Endodermal cell (in vitro differentiated cells): Measurements from ENCODE around the gene IRX5. TPM values are rescaled to one million over a fixed set of nuclear protein-coding genes. Genes with fewer than 3 reads are reported as not detected.

ENCODE experiments used
- DNase-seq: peaks from one replicate; pipeline ENCODE4 v3.0.0-alpha.2; 2017
- H3K27ac ChIP-seq: 2 replicates; pipeline ENCODE4 v1.5.1; 2013; ENCODE audit warnings: mild to moderate bottlenecking, low read depth, low read length, moderate library complexity
- H3K27me3 ChIP-seq: 2 replicates; pipeline ENCODE4 v1.6.1; 2013; ENCODE audit warnings: mild to moderate bottlenecking, low read length, moderate library complexity; ENCODE audit not compliant: insufficient read depth, control insufficient read depth, poor library complexity, severe bottlenecking
- H3K36me3 ChIP-seq: 2 replicates; pipeline ENCODE4 v1.7.0; 2013; ENCODE audit warnings: mild to moderate bottlenecking, low read length, moderate library complexity; ENCODE audit not compliant: control insufficient read depth, insufficient read depth
- H3K4me1 ChIP-seq: one replicate; pipeline ENCODE4 v1.7.0; 2013; ENCODE audit warnings: low read length; ENCODE audit not compliant: control insufficient read depth, insufficient read depth
- H3K4me3 ChIP-seq: 2 replicates; pipeline ENCODE4 v1.5.1; 2013; ENCODE audit warnings: mild to moderate bottlenecking, low read length, moderate library complexity
- H3K9ac ChIP-seq: 2 replicates; pipeline ENCODE4 v1.6.1; 2013; ENCODE audit warnings: mild to moderate bottlenecking, low read length, moderate library complexity; ENCODE audit not compliant: poor library complexity, severe bottlenecking; ENCODE audit errors: extremely low read depth
- H3K9me3 ChIP-seq: 2 replicates; pipeline ENCODE4 v1.6.1; 2013; ENCODE audit warnings: mild to moderate bottlenecking, low read length, moderate library complexity; ENCODE audit not compliant: control insufficient read depth
- H3K27ac Mint-ChIP-seq: 2 replicates; pipeline ENCODE4 v1.8.0; 2020; ENCODE audit warnings: mixed read lengths
- H3K27me3 Mint-ChIP-seq: 2 replicates; pipeline ENCODE4 v1.8.0; 2021; ENCODE audit warnings: mild to moderate bottlenecking, mixed read lengths; ENCODE audit not compliant: insufficient read depth
- H3K36me3 Mint-ChIP-seq: 2 replicates; pipeline ENCODE4 v1.8.0; 2020; ENCODE audit warnings: low read depth, mixed read lengths
- H3K4me1 Mint-ChIP-seq: 2 replicates; pipeline ENCODE4 v1.8.0; 2020; ENCODE audit warnings: mixed read lengths
- H3K4me3 Mint-ChIP-seq: 2 replicates; pipeline ENCODE4 v1.8.0; 2020; ENCODE audit warnings: mild to moderate bottlenecking, moderate library complexity, mixed read lengths
- H3K9me3 Mint-ChIP-seq: 2 replicates; pipeline ENCODE4 v1.8.0; 2020; ENCODE audit warnings: mild to moderate bottlenecking, mixed read lengths
- CTCF ChIP-seq: fragments of 200-600 bp; sonication (generic); conservative IDR thresholded peaks from 2 replicates; pipeline ENCODE4 v1.5.0; 2021; ENCODE audit warnings: antibody characterized with exemption, mild to moderate bottlenecking
- WGBS, 2 experiments: methylation state at CpG; one replicate each; pipeline versions ENCODE4 v1.1.5 to v1.1.7; 2013; ENCODE audit warnings: missing lambda C conversion rate in 2 of 2, mixed read lengths in 1 of 2; ENCODE audit not compliant: insufficient coverage in 1 of 2, insufficient read length in 1 of 2; 5-methylcytosine and 5-hydroxymethylcytosine counted together
- total RNA-seq, 2 donors: library from RNA; stranded (reverse); fragmentation: NEBNext Ultra II Directional in 1 of 2; extraction: Animal tissue kit (Norgen Biotek cat#: 25700) in 1 of 2; gene quantifications; 2 replicates in 1 of 2; 3 replicates in 1 of 2; pipeline ENCODE4 v1.2.1, GENCODE V29; 2021

The IRX5 gene
- total RNA-seq, 2 donors from 2014 or later, result 1.6 to 2.6 TPM

- peaks cover 16% of the 10 kb centered on the region for H3K4me1 ChIP-seq
Observed at GRCh38 chr16:54936201-54936978, 5.7 kb downstream of the IRX5 start.

GRCh38 chr16:54936979-54937670 lies 6.5 kb downstream of the IRX5 start:
- DNase-seq, result peak; percentile 92
- Mint-ChIP-seq H3K9me3 (no peaks in the 10 kb centered on the region), H3K27me3 (peaks cover 97% of the 10 kb centered on the region), H3K4me3 (peak overlapping the region; percentile 51), H3K36me3 (no peaks in the 10 kb centered on the region), H3K27ac (no peak overlapping the region), H3K4me1 (peaks cover 22% of the 10 kb centered on the region)
- Histone ChIP-seq H3K9ac (no peak overlapping the region), H3K36me3 (peaks cover 4% of the 10 kb centered on the region), H3K27ac (no peak overlapping the region), H3K4me1 (peaks cover 16% of the 10 kb centered on the region), H3K4me3 (peak overlapping the region; percentile 77), H3K9me3 (no peaks in the 10 kb centered on the region), H3K27me3 (peaks cover 98% of the 10 kb centered on the region)
- TF ChIP-seq CTCF, result peak; percentile 99
- WGBS, 2 experiments, result 1 to 2% methylated on average over 7 to 38 of the region's 39 CpGs

More at GRCh38 chr16:54936201-54936978, 5.7 kb downstream of the IRX5 start:
- 2 to 7% methylated on average over 33 to 56 of the region's 56 CpGs for WGBS, 2 experiments
- no peaks in the 10 kb centered on the region for H3K9me3 Mint-ChIP-seq
- H3K4me3 ChIP-seq, result peak overlapping the region; percentile 77
- peaks cover 98% of the 10 kb centered on the region for H3K27me3 ChIP-seq
- peak; percentile 86 for DNase-seq
- H3K4me1 Mint-ChIP-seq, result peaks cover 28% of the 10 kb centered on the region
- H3K27me3 Mint-ChIP-seq, result peaks cover 97% of the 10 kb centered on the region
- no peaks in the 10 kb centered on the region for H3K9me3 ChIP-seq
- no peak overlapping the region for H3K27ac Mint-ChIP-seq
- H3K36me3 Mint-ChIP-seq, result no peaks in the 10 kb centered on the region
- peak overlapping the region; percentile 51 for H3K4me3 Mint-ChIP-seq
- peak overlapping the region; percentile 41 for H3K27ac ChIP-seq
- H3K36me3 ChIP-seq, result peaks cover 4% of the 10 kb centered on the region
- no peak overlapping the region for H3K9ac ChIP-seq
- no peak for TF ChIP-seq CTCF

GRCh38 chr16:54937671-54938211 lies 7.1 kb downstream of the IRX5 start:
- TF ChIP-seq CTCF, result peak; percentile 42
- no peaks in the 10 kb centered on the region for H3K9me3 Mint-ChIP-seq
- peaks cover 97% of the 10 kb centered on the region for H3K27me3 Mint-ChIP-seq
- peaks cover 4% of the 10 kb centered on the region for H3K36me3 ChIP-seq
- H3K4me1 Mint-ChIP-seq, result peaks cover 22% of the 10 kb centered on the region
- H3K27ac ChIP-seq, result no peak overlapping the region
- DNase-seq, result no peak
- H3K27me3 ChIP-seq, result peaks cover 98% of the 10 kb centered on the region
- no peaks in the 10 kb centered on the region for H3K9me3 ChIP-seq
- H3K4me3 Mint-ChIP-seq, result peak overlapping the region; percentile 51
- no peak overlapping the region for H3K27ac Mint-ChIP-seq
- H3K36me3 Mint-ChIP-seq, result no peaks in the 10 kb centered on the region
- H3K4me3 ChIP-seq, result peak overlapping the region; percentile 77
- H3K9ac ChIP-seq, result no peak overlapping the region
- WGBS, 2 experiments, result 5 to 19% methylated on average over 15 to 35 of the region's 35 CpGs
- H3K4me1 ChIP-seq, result peaks cover 16% of the 10 kb centered on the region
